GM12892 (cell line): ENCODE data around the gene MVB12A.

Experiments used
- POLR2A ChIP-seq: IDR thresholded peaks from 2 replicates; pipeline ENCODE4 v1.6.1; 2011; ENCODE audit warnings: low read depth, low read length, control low read depth
- TAF1 ChIP-seq: IDR thresholded peaks from 2 replicates; pipeline ENCODE4 v1.6.1; 2011; ENCODE audit warnings: low read depth, mild to moderate bottlenecking, control low read depth, low read length, borderline replicate concordance

DNA sequence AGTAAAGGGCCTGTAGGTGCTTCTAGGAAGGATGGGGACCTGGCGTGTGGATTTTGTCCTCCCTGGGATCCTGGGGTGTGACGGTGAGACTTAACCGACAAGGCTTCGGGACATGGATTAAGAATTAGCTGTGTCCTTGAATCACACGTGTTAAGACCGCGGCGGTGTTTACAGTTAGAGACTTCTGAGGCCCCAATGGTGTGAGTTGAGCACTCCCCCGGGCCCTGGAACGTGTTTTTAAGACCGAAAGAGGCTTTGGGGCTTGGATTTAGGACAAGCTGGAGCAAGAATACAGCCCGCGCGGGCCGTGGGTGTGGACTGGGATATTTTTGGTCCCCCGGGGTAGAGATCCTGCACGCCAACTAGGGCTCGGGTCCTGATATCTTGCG, 49.2 kb downstream of the MVB12A start:
- TF ChIP-seq TAF1 (no peak), POLR2A (no peak)
